SK-N-SH treated with all-trans-retinoic acid at 6 μM for 48 hours (cell line): ENCODE data around the gene JOSD1.

Source experiments
- ATAC-seq: fragments of 200-7000 bp; cut with Tn5 transposase; 3 replicates; pipeline ENCODE4 v1.9.1; 2020; ENCODE audit warnings: mild to moderate bottlenecking, moderate library complexity
- ARNTL ChIP-seq: fragments of 450-650 bp; formaldehyde crosslinking; IDR thresholded peaks from 2 replicates; pipeline ENCODE4 v1.5.0; 2020; ENCODE audit warnings: low read depth, mild to moderate bottlenecking, moderate library complexity, borderline replicate concordance
- CSDC2 ChIP-seq: fragments of 250-450 bp; sonication (Bioruptor Pico); IDR thresholded peaks from 2 replicates; pipeline ENCODE4 v1.5.0; 2020; ENCODE audit warnings: mild to moderate bottlenecking, moderate library complexity
- ESRRG ChIP-seq: fragments of 250-450 bp; sonication (Bioruptor Pico); IDR thresholded peaks from 2 replicates; pipeline ENCODE4 v1.6.1; 2021; ENCODE audit warnings: mild to moderate bottlenecking
- GLIS3 ChIP-seq: fragments of 250-450 bp; sonication (Bioruptor Pico); IDR thresholded peaks from 2 replicates; pipeline ENCODE4 v1.5.0; 2020; ENCODE audit warnings: mild to moderate bottlenecking, moderate library complexity
- ISL1 ChIP-seq: fragments of 250-450 bp; sonication (Bioruptor Pico); IDR thresholded peaks from 2 replicates; pipeline ENCODE4 v2.1.2; 2022; ENCODE audit warnings: mild to moderate bottlenecking, moderate library complexity
- OSR1 ChIP-seq: fragments of 250-450 bp; sonication (Bioruptor Pico); IDR thresholded peaks from 2 replicates; pipeline ENCODE4 v1.8.0; 2022; ENCODE audit warnings: moderate library complexity, mild to moderate bottlenecking, inconsistent platforms
- PPARA ChIP-seq: fragments of 250-450 bp; sonication (Bioruptor Pico); IDR thresholded peaks from 2 replicates; pipeline ENCODE4 v1.5.0; 2020; ENCODE audit warnings: mild to moderate bottlenecking, borderline replicate concordance
- RARB ChIP-seq: fragments of 250-450 bp; sonication (Bioruptor Pico); IDR thresholded peaks from 2 replicates; pipeline ENCODE4 v1.8.0; 2021; ENCODE audit warnings: mild to moderate bottlenecking, moderate library complexity
- SNAI2 ChIP-seq: fragments of 250-450 bp; sonication (Bioruptor Pico); IDR thresholded peaks from 2 replicates; pipeline ENCODE4 v1.5.0; 2020; ENCODE audit warnings: mild to moderate bottlenecking, moderate library complexity
- TCF4 ChIP-seq: fragments of 250-450 bp; sonication (Bioruptor Pico); IDR thresholded peaks from 2 replicates; pipeline ENCODE4 v1.8.0; 2021; ENCODE audit warnings: mild to moderate bottlenecking, moderate library complexity, borderline replicate concordance
- TOX ChIP-seq: fragments of 250-450 bp; sonication (Bioruptor Pico); IDR thresholded peaks from 2 replicates; pipeline ENCODE4 v1.8.0; 2021; ENCODE audit warnings: mild to moderate bottlenecking, moderate library complexity, borderline replicate concordance
- ZC3H10 ChIP-seq: fragments of 250-450 bp; sonication (Bioruptor Pico); IDR thresholded peaks from 2 replicates; pipeline ENCODE4 v1.5.1; 2021; ENCODE audit warnings: mild to moderate bottlenecking, moderate library complexity
- ZFP3 ChIP-seq: fragments of 250-450 bp; sonication (Bioruptor Pico); IDR thresholded peaks from 2 replicates; pipeline ENCODE4 v1.5.0; 2020; ENCODE audit warnings: mild to moderate bottlenecking, moderate library complexity
- ZNF565 ChIP-seq: fragments of 450-650 bp; formaldehyde crosslinking; conservative IDR thresholded peaks from 2 replicates; pipeline ENCODE4 v1.5.0; 2020; ENCODE audit warnings: low read depth, mild to moderate bottlenecking, moderate library complexity
- ZNF70 ChIP-seq: fragments of 450-650 bp; formaldehyde crosslinking; IDR thresholded peaks from 2 replicates; pipeline ENCODE4 v1.5.0; 2020; ENCODE audit warnings: mild to moderate bottlenecking, moderate library complexity
- ZNF8 ChIP-seq: fragments of 450-650 bp; formaldehyde crosslinking; IDR thresholded peaks from 2 replicates; pipeline ENCODE4 v1.5.0; 2020; ENCODE audit warnings: mild to moderate bottlenecking, moderate library complexity
- TF ChIP-seq, protein P1 (sequence below): fragments of 250-450 bp; sonication (Bioruptor Pico); IDR thresholded peaks from 2 replicates; pipeline ENCODE4 v1.5.1; 2020; ENCODE audit warnings: low read depth, mild to moderate bottlenecking, moderate library complexity
- TF ChIP-seq, protein P2 (sequence below): fragments of 250-450 bp; sonication (Bioruptor Pico); IDR thresholded peaks from 2 replicates; pipeline ENCODE4 v1.5.0; 2020; ENCODE audit warnings: mild to moderate bottlenecking, moderate library complexity
- TF ChIP-seq, protein P3 (sequence below): fragments of 250-450 bp; sonication (Bioruptor Pico); IDR thresholded peaks from 2 replicates; pipeline ENCODE4 v1.8.0; 2020; ENCODE audit warnings: mild to moderate bottlenecking, moderate library complexity, borderline replicate concordance
- TF ChIP-seq, protein P4 (sequence below): fragments of 250-450 bp; sonication (Bioruptor Pico); IDR thresholded peaks from 2 replicates; pipeline ENCODE4 v1.8.0; 2021; ENCODE audit warnings: low read depth, mild to moderate bottlenecking, moderate library complexity, borderline replicate concordance

The JOSD1 gene

DNA sequence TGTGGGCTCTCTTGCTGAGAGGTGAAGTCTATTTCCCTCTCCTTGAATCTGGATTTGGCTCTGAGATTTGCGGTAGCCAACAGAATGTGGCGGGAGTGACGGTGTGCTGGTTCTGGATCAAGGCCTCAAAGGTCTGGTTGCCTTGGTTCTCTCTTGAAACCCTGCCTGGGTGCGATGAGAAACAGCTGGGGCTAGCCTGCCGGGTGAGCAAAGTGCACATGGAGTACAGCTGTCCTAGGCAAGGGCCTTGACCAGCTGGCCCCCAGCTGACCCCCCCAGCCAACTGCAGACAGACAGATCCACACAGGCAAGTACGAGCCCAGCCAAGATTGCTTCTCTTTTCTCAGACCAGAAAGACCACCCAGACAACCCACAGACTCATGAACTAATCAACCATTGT lies 44.2 kb upstream of the JOSD1 start (continued):
- TF ChIP-seq ZNF565 (CRISPR knock-in tag), result no peak

DNA sequence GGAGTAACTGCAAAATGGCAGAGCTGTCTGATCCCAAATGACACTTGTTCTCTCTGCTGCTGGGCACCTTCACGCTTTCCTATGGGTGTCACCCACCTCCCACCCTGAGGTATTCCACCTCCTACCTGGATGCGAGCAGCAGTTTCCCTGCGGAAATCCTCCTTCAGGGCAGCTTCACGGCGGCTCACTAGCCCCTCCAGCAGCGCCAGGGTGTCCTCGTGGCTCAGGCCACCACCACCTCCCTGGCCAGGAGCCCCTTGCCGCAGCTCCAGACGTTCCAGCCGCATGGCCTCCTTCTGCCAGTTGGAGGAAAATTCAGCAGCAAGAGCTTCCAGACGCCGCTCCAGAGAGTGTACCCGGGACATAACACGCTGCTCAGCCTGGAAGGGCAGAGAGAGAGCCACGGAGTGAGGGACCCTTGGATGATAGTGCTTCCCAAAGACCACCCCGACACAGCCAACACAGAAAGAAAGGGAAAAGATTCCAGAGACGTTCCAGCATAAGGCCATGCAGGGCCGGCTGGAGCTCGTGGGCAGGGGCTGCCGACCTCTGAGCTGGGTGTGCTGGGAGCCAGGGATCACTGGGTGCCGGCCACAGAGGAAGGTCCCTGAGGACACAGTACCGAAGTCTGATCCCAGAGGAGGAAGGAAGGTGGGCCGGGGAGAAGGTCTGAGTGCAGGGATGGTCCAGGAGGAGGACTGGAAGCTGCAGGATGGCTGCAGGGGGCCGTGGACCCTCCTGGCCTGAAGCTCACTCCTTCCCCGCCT lies 41.6 kb upstream of the JOSD1 start:
- TF ChIP-seq GLIS3 (CRISPR knock-in tag) (no peak), OSR1 (CRISPR knock-in tag) (no peak), RARB (CRISPR knock-in tag) (no peak), SNAI2 (CRISPR knock-in tag) (no peak), ZNF565 (CRISPR knock-in tag) (no peak)
- TF ChIP-seq, protein P1, sequence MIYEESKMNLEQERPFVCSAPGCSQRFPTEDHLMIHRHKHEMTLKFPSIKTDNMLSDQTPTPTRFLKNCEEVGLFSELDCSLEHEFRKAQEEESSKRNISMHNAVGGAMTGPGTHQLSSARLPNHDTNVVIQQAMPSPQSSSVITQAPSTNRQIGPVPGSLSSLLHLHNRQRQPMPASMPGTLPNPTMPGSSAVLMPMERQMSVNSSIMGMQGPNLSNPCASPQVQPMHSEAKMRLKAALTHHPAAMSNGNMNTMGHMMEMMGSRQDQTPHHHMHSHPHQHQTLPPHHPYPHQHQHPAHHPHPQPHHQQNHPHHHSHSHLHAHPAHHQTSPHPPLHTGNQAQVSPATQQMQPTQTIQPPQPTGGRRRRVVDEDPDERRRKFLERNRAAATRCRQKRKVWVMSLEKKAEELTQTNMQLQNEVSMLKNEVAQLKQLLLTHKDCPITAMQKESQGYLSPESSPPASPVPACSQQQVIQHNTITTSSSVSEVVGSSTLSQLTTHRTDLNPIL (CRISPR knock-in tag), result no peak
- ATAC-seq, result no peak

DNA sequence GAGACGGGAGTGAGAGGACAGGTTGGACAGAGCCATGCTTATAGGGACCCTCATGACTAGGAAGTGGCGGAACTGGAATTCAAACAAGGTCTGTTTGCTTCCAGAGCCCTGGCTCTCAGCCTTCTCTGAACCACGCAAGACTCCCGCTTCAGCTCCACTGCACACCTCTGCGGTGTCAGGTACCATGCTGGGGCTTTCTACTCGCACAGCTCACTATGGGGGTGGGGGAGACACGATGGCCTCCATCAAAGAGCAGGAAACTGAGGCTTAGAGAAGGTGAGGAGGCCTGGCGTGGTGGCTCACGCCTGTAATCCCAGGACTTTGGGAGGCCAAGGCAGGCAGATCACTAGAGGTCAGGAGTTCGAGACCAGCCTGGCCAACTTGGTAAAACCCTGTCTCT lies 40.8 kb upstream of the JOSD1 start:
- no peak for TF ChIP-seq CSDC2 (CRISPR knock-in tag)
- no peak for TF ChIP-seq TOX (CRISPR knock-in tag)
- TF ChIP-seq ZNF8, result no peak
- ATAC-seq, result no peak

DNA sequence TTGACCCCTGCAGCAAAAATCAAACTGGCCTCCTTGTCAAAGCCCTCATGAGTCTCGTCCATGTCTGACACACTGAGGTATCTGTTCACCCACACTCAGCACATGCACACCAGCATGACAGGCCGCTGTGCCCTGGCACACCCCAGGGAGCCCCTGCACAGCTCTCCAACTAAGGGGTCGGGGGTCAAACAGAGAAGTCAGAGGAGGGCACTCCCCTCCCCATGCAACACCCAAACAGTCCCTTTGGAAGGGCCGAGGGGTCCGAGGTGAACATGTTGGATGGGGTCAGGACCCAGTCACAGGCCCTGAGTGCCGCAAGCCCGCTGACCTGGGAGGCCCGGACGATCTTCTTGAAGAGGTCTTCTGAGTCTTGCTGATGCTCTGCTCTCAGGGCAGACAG lies 40.4 kb upstream of the JOSD1 start:
- no peak for TF ChIP-seq ZFP3 (CRISPR knock-in tag)
- ATAC-seq, result no peak

DNA sequence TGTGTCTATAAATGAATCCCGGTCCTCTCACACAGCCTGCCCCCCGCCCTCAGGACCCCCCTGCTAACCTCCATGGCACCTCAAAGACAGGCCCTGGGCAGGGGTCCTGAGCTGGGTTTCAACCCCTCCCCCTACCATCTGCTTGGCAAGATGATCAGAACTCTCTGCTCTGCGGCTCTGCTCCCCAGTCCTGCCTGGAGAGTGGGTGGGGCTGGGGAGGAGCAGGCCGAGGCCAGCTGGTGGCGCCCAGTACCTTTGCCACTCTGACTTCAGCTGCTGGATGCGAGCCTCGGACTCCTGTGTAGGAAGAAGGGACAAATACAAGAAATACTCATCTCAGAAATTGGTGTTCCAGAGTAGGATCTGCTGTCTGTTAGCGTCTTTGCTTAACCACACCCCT lies 40.0 kb upstream of the JOSD1 start:
- TF ChIP-seq, protein P2, sequence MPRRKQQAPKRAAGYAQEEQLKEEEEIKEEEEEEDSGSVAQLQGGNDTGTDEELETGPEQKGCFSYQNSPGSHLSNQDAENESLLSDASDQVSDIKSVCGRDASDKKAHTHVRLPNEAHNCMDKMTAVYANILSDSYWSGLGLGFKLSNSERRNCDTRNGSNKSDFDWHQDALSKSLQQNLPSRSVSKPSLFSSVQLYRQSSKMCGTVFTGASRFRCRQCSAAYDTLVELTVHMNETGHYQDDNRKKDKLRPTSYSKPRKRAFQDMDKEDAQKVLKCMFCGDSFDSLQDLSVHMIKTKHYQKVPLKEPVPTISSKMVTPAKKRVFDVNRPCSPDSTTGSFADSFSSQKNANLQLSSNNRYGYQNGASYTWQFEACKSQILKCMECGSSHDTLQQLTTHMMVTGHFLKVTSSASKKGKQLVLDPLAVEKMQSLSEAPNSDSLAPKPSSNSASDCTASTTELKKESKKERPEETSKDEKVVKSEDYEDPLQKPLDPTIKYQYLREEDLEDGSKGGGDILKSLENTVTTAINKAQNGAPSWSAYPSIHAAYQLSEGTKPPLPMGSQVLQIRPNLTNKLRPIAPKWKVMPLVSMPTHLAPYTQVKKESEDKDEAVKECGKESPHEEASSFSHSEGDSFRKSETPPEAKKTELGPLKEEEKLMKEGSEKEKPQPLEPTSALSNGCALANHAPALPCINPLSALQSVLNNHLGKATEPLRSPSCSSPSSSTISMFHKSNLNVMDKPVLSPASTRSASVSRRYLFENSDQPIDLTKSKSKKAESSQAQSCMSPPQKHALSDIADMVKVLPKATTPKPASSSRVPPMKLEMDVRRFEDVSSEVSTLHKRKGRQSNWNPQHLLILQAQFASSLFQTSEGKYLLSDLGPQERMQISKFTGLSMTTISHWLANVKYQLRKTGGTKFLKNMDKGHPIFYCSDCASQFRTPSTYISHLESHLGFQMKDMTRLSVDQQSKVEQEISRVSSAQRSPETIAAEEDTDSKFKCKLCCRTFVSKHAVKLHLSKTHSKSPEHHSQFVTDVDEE (CRISPR knock-in tag), result no peak
- no peak for TF ChIP-seq ZNF8
- TF ChIP-seq ZNF70 (CRISPR knock-in tag), result no peak
- ATAC-seq, result no peak

DNA sequence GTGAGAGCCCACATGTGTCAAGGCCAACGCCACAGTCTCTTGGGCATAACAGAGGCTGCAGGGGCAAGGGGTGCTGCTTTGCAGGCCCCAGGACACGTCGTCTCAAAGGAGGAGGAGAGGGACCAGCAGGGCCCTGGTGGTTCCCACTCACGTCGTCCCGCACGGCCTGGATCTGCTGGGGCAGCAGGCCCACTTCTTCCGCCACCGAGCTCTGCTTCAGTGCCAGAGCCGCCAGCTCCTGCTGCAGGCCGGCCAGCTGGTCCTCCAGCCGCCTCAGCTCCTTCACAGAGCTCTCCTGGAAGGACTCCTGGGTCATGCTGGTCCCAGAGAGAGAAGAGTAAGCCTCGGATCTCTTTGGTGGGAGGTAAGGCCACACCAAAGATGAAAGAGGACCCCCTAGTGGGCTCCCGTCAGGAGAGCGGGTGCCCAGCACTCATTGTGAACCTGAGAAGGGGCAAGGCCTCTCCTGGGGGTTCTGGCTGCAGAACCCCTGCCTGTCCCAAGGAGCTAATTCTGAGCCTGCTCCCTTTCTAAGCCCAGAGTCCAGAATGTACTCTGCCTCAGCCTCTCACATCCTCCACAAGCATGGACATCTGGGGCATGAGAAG lies 39.5 kb upstream of the JOSD1 start:
- ATAC-seq, result no peak
- TF ChIP-seq TOX (CRISPR knock-in tag), result no peak
- TF ChIP-seq RARB (CRISPR knock-in tag), result no peak
- no peak for TF ChIP-seq ZNF8
- no peak for TF ChIP-seq OSR1 (CRISPR knock-in tag)
- no peak for TF ChIP-seq TCF4 (CRISPR knock-in tag)
- TF ChIP-seq ISL1 (CRISPR knock-in tag), result no peak
- TF ChIP-seq ARNTL, result no peak
- TF ChIP-seq PPARA (CRISPR knock-in tag), result no peak
- TF ChIP-seq ZNF70 (CRISPR knock-in tag), result no peak
- TF ChIP-seq GLIS3 (CRISPR knock-in tag), result no peak
- TF ChIP-seq SNAI2 (CRISPR knock-in tag), result no peak
- TF ChIP-seq ZC3H10 (CRISPR knock-in tag), result no peak
- no peak for TF ChIP-seq CSDC2 (CRISPR knock-in tag)
- TF ChIP-seq, protein P3, sequence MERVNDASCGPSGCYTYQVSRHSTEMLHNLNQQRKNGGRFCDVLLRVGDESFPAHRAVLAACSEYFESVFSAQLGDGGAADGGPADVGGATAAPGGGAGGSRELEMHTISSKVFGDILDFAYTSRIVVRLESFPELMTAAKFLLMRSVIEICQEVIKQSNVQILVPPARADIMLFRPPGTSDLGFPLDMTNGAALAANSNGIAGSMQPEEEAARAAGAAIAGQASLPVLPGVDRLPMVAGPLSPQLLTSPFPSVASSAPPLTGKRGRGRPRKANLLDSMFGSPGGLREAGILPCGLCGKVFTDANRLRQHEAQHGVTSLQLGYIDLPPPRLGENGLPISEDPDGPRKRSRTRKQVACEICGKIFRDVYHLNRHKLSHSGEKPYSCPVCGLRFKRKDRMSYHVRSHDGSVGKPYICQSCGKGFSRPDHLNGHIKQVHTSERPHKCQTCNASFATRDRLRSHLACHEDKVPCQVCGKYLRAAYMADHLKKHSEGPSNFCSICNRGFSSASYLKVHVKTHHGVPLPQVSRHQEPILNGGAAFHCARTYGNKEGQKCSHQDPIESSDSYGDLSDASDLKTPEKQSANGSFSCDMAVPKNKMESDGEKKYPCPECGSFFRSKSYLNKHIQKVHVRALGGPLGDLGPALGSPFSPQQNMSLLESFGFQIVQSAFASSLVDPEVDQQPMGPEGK (CRISPR knock-in tag), result no peak
- no peak for TF ChIP-seq ESRRG (CRISPR knock-in tag)
- TF ChIP-seq, protein P4, sequence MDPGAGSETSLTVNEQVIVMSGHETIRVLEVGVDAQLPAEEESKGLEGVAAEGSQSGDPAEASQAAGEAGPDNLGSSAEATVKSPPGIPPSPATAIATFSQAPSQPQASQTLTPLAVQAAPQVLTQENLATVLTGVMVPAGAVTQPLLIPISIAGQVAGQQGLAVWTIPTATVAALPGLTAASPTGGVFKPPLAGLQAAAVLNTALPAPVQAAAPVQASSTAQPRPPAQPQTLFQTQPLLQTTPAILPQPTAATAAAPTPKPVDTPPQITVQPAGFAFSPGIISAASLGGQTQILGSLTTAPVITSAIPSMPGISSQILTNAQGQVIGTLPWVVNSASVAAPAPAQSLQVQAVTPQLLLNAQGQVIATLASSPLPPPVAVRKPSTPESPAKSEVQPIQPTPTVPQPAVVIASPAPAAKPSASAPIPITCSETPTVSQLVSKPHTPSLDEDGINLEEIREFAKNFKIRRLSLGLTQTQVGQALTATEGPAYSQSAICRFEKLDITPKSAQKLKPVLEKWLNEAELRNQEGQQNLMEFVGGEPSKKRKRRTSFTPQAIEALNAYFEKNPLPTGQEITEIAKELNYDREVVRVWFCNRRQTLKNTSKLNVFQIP (CRISPR knock-in tag), result no peak
- TF ChIP-seq ZFP3 (CRISPR knock-in tag), result no peak
- TF ChIP-seq, protein P1 (CRISPR knock-in tag), result no peak
